SW 1271 (cell line): ENCODE measurements around the gene RBM26.

Experiments
- DNase-seq, 2 experiments: peaks; one replicate each; lab custom pipeline; 2025; lab: John Stamatoyannopoulos, UW

Gene RBM26

DNA sequence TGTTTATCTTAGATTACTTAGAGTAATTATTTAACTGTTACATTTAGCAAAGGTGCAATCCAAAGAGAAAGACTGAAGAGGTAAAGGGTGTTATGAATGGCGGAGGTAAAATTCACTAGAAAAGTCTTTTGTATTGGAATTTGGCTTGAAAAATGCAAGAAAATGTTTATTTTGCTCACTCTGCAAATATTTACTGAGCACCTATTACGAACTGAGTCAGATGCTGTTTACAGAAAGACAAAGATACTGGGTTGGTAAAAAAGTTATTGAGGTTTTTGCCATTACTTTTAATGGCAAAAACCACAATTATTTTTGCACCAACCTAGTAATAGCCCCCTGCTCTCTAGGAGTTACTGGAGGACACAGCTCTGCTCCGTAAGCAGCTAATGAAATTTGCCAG, 135.2 kb downstream of the RBM26 start:
- DNase-seq = no peak
